Right lobe of liver (tissue), 6 donors: Measurements from ENCODE around the gene FLNC. TPM values are rescaled to one million over a fixed set of nuclear protein-coding genes. Genes with fewer than 3 reads are reported as not detected.
A peak's percentile ranks its signal among the peaks of the same experiment; 100 is the strongest.

Experiments
- ATAC-seq, 4 donors: fragments of 200-7000 bp; cut with Tn5 transposase; one replicate each; pipeline ENCODE4 v1.9.1; 2020; ENCODE audit warnings: mild to moderate bottlenecking in 4 of 4, moderate library complexity in 4 of 4
- DNase-seq, 3 donors: peaks; one replicate each; pipeline ENCODE4 v3.0.0-alpha.2; 2020
- H3K27ac ChIP-seq, 3 donors: fragments of 200-600 bp; one replicate each; pipeline ENCODE4 v1.8.0; 2022
- H3K27me3 ChIP-seq, 2 donors: fragments of 200-600 bp; one replicate each; pipeline ENCODE4 v1.8.0; 2022
- H3K36me3 ChIP-seq, 4 donors: fragments of 200-600 bp; sonication (generic) in 1 of 4; one replicate each; pipeline versions ENCODE4 v1.5.1 to v1.8.0; 2017 to 2022; ENCODE audit warnings: control low read depth in 1 of 4
- H3K4me1 ChIP-seq, 4 donors: fragments of 200-600 bp; sonication (generic) in 1 of 4; one replicate each; pipeline versions ENCODE4 v1.5.1 to v1.8.0; 2017 to 2022; ENCODE audit warnings: control low read depth in 1 of 4
- H3K4me3 ChIP-seq, 3 donors: fragments of 200-600 bp; one replicate each; pipeline ENCODE4 v1.8.0; 2022
- H3K9me3 ChIP-seq, 4 donors: fragments of 200-600 bp; sonication (generic) in 1 of 4; one replicate each; pipeline versions ENCODE4 v1.5.1 to v1.8.0; 2017 to 2022; ENCODE audit warnings: control low read depth in 1 of 4
- CTCF ChIP-seq, 4 donors: fragments of 200-600 bp in 3 of 4; fragments of 450-650 bp in 1 of 4; IDR thresholded peaks; one replicate each; pipeline versions ENCODE4 v1.5.1 to v1.8.0; 2016 to 2022; ENCODE audit warnings: antibody characterized with exemption in 4 of 4, mild to moderate bottlenecking in 2 of 4
- POLR2A ChIP-seq: fragments of 450-650 bp; IDR thresholded peaks from one replicate; pipeline ENCODE4 v1.6.1; 2017; ENCODE audit warnings: antibody characterized with exemption, mild to moderate bottlenecking
- WGBS: methylation state at CpG from one replicate; pipeline ENCODE4 v1.1.6; 2018; ENCODE audit warnings: low coverage, low lambda C conversion rate; ENCODE audit not compliant: insufficient coverage; ENCODE audit errors: missing lambda C conversion rate; 5-methylcytosine and 5-hydroxymethylcytosine counted together
- intact Hi-C, 2 donors: fragments of 100-400 bp; cut with DNase I; formaldehyde crosslinking; loops; one replicate each; pipeline versions ENCODE4 v1.11.2 to v1.14.1; 2022
- total RNA-seq, 6 experiments: library from RNA; depleted of rRNA in 2 of 6; stranded (reverse); fragments of >200 nt in 2 of 6; fragmentation: NEBNext Ultra II Directional in 3 of 6; extraction: Animal tissue kit (Norgen Biotek cat#: 25700) in 3 of 6; gene quantifications; one replicate each; pipeline versions ENCODE4 v1.1.0 to v1.2.4, GENCODE V29; 2016 to 2023
- donor health status: DM: no; HTN: yes; CAD: no.
- donor health status: DM: no; HTN: no; CAD: no.
- donor health status: DM: no; HTN: no; CAD: no.
- donor health status: DM: no; HTN: yes; CAD: no.
- donor health status: DM: no; HTN: yes; CAD: no.

The FLNC gene
- total RNA-seq, 6 experiments from 2014 or later = 0.27 to 5.1 (median 0.74) TPM

GRCh38 chr7:128876127-128876526 is 45.9 kb downstream of the FLNC start:
- ATAC-seq = no peak
- 37% methylated on average over 2 of the region's 3 CpGs for WGBS
- H3K27ac ChIP-seq = no peak overlapping the region
- intact Hi-C loops = no loop called here
- H3K4me1 ChIP-seq = no peaks in the 10 kb centered on the region
- H3K4me3 ChIP-seq = no peak overlapping the region
- TF ChIP-seq POLR2A (no peak), CTCF (IDR thresholded peaks at IDR 0.05) (no peak)
- peak in 1 of 3 donors; percentile 11 for DNase-seq
- no peaks in the 10 kb centered on the region for H3K27me3 ChIP-seq
- H3K9me3 ChIP-seq = no peaks in the 10 kb centered on the region
- H3K36me3 ChIP-seq = no peaks in the 10 kb centered on the region

- H3K27me3 ChIP-seq = no peaks in the 10 kb centered on the region
- ATAC-seq = no peak
These were observed 46.4 kb downstream of the FLNC start for GRCh38 chr7:128876586-128876977.

GRCh38 chr7:128876978-128877755 is 47.0 kb downstream of the FLNC start:
- Histone ChIP-seq H3K27me3 (no peaks in the 10 kb centered on the region), H3K4me1 (no peaks in the 10 kb centered on the region), H3K9me3 (no peaks in the 10 kb centered on the region), H3K4me3 (no peak overlapping the region), H3K36me3 (no peaks in the 10 kb centered on the region), H3K27ac (no peak overlapping the region)
- DNase-seq (peak in 1 of 3 donors; percentile 42), ATAC-seq (no peak)
- intact Hi-C loops = no loop called here
- WGBS = 93% methylated on average over 5 of the region's 32 CpGs
- no peak for TF ChIP-seq POLR2A
- no peak for TF ChIP-seq CTCF (IDR thresholded peaks at IDR 0.05)

More at GRCh38 chr7:128876586-128876977, 46.4 kb downstream of the FLNC start:
- intact Hi-C loops = no loop called here
- whole genome bisulfite sequencing = no CpG with 5 or more reads among the region's 5 CpGs
- TF ChIP-seq POLR2A (no peak), CTCF (IDR thresholded peaks at IDR 0.05) (no peak)
- no peak overlapping the region for H3K27ac ChIP-seq
- no peak overlapping the region for H3K4me3 ChIP-seq
- DNase-seq = peak in 1 of 3 donors; percentile 16
- H3K4me1 ChIP-seq = no peaks in the 10 kb centered on the region
- no peaks in the 10 kb centered on the region for H3K36me3 ChIP-seq
- no peaks in the 10 kb centered on the region for H3K9me3 ChIP-seq

- H3K27me3 ChIP-seq = no peaks in the 10 kb centered on the region
- intact Hi-C loops = no loop called here
- no peaks in the 10 kb centered on the region for H3K36me3 ChIP-seq
- H3K4me1 ChIP-seq = no peaks in the 10 kb centered on the region
- DNase-seq = peak in 1 of 3 donors; percentile 11
- no peak for ATAC-seq
- no peak overlapping the region for H3K4me3 ChIP-seq
- no peak overlapping the region for H3K27ac ChIP-seq
- H3K9me3 ChIP-seq = no peaks in the 10 kb centered on the region
- WGBS = 14% methylated on average over 1 of the region's 4 CpGs
- TF ChIP-seq CTCF (IDR thresholded peaks at IDR 0.05) = no peak
- no peak for TF ChIP-seq POLR2A
These were observed 47.5 kb downstream of the FLNC start for GRCh38 chr7:128877756-128878120.
